Heart left ventricle (tissue), 16 donors: ENCODE results near the gene TTC7B. TPM values are rescaled to one million over a fixed set of nuclear protein-coding genes. Genes with fewer than 3 reads are reported as not detected.

Source experiments
- ATAC-seq, 4 donors: fragments of 200-7000 bp; cut with Tn5 transposase; one replicate each; pipeline ENCODE4 v1.9.1; 2020 to 2022; ENCODE audit warnings: moderate library complexity in 4 of 4, mild to moderate bottlenecking in 3 of 4, moderate number of reproducible peaks in 1 of 4
- DNase-seq, 5 donors: peaks; one replicate each; pipeline ENCODE4 v3.0.0-alpha.2; 2020
- H3K27ac ChIP-seq, 12 donors: fragments of 200-600 bp; sonication (generic) in 4 of 12; one replicate each; pipeline versions ENCODE4 v1.5.0 to v1.8.0; 2016 to 2022; ENCODE audit warnings: mild to moderate bottlenecking in 2 of 12
- H3K27me3 ChIP-seq, 9 donors: fragments of 200-600 bp; sonication (generic) in 2 of 9; one replicate each; pipeline versions ENCODE4 v1.5.1 to v1.8.0; 2016 to 2022; ENCODE audit warnings: mild to moderate bottlenecking in 3 of 9
- H3K36me3 ChIP-seq, 9 donors: fragments of 200-600 bp; sonication (generic) in 2 of 9; one replicate each; pipeline versions ENCODE4 v1.5.0 to v1.8.0; 2018 to 2022; ENCODE audit warnings: mild to moderate bottlenecking in 2 of 9
- H3K4me1 ChIP-seq, 12 donors: fragments of 200-600 bp; sonication (generic) in 4 of 12; one replicate each; pipeline versions ENCODE4 v1.5.0 to v1.8.0; 2016 to 2022; ENCODE audit warnings: mild to moderate bottlenecking in 3 of 12
- H3K4me3 ChIP-seq, 12 donors: fragments of 200-600 bp; sonication (generic) in 4 of 12; one replicate each; pipeline versions ENCODE4 v1.5.0 to v1.8.0; 2017 to 2022; ENCODE audit warnings: mild to moderate bottlenecking in 9 of 12, moderate library complexity in 4 of 12
- H3K9me3 ChIP-seq, 12 donors: fragments of 200-600 bp; sonication (generic) in 4 of 12; one replicate each; pipeline versions ENCODE4 v1.5.0 to v1.8.0; 2016 to 2022; ENCODE audit warnings: mild to moderate bottlenecking in 1 of 12
- POLR2A ChIP-seq, 2 donors: fragments of 450-650 bp; IDR thresholded peaks; one replicate each; pipeline ENCODE4 v1.6.1; 2017; ENCODE audit warnings: antibody characterized with exemption in 2 of 2, mild to moderate bottlenecking in 2 of 2, moderate library complexity in 2 of 2
- WGBS, 4 donors: extraction: QIAGEN DNeasy Blood & Tissue Kit in 2 of 4; methylation state at CpG; one replicate each; pipeline versions ENCODE4 v1.1.5 to v1.1.7; 2013 to 2018; 5-methylcytosine and 5-hydroxymethylcytosine counted together
- intact Hi-C, 10 donors: fragments of 100-400 bp; cut with DNase I; formaldehyde crosslinking; loops; one replicate each; pipeline versions ENCODE4 v1.11.1 to v1.14.2; 2022
- polyA plus RNA-seq, 2 donors: library from polyadenylated mRNA; stranded (reverse); fragments of 200-250 nt; gene quantifications; one replicate each; pipeline ENCODE4 v1.2.3, GENCODE V29; 2013
- total RNA-seq, 9 donors: library from RNA; depleted of rRNA in 2 of 9; stranded (reverse); fragments of >200 nt in 2 of 9; fragmentation: NEBNext Ultra II Directional in 3 of 9; extraction: Animal tissue kit (Norgen Biotek cat#: 25700) in 3 of 9; gene quantifications; one replicate each; pipeline versions ENCODE4 v1.1.0 to v1.2.4, GENCODE V29; 2016 to 2023
- TF ChIP-seq, protein P1 (sequence below), 12 donors: fragments of 200-600 bp; sonication (generic) in 4 of 12; IDR thresholded peaks; one replicate each; pipeline versions ENCODE4 v1.5.0 to v1.8.0; 2018 to 2022; ENCODE audit warnings: antibody characterized with exemption in 12 of 12, mild to moderate bottlenecking in 5 of 12
- donor health status: ischemic (EF 13 %, LVEDD 7.1; RV severe dilation, severe dysfunction).
- donor health status: healthy with polysubstance abuse.
- donor health status: DM: no; HTN: yes; CAD: no.
- donor health status: DM: no; HTN: no; CAD: no.
- donor health status: ischemic (EF 25% LVEDD 6.9; RV normal size, moderate dysfunction).
- donor health status: ischemic (EF 25% LVEDD 5.7; RV mildly dilated, moderate dysfunction).
- donor health status: healthy.
- donor health status: DM: yes; HTN: yes; CAD: no.
- donor health status: ischemic (EF 35%, LVEDD 5.7; RV mildly dilated, moderate dysfunction).
- donor health status: nonischemic (EF 11% LVEDD 7.7; RV severe dilation, severe dysfunction).
- donor health status: DM: yes; HTN: yes; CAD: no.
- donor health status: PGD.
- donor health status: ischemic (EF 29% LVEDD 5.4; RV normal size, mild dysfunction).
- donor health status: nonischemic (EF 23%, LVEDD 6.1; RV moderate dilation, normal function).

The TTC7B gene
- total and polyA plus RNA-seq, 11 donors: 20.3 to 76.1 (median 62.6) TPM

DNA sequence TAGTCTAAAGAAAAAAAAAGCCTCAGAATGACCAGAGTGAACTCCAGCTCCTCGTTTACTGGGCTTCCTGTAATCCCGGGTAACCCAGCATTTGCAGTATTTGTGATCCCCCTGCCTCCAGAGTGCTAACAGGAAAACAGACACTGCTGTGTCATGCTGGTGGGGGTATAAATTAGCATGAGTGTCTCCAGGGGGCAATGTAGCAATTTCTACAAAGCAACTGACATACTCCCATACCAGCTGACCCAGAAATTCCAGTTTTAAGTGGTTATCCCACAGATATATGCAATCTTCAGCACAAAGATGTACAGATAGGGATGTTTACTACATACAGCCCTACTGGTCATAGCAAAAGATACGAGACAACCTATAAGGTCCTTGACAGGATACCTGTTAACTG lies 18.8 kb downstream of the TTC7B start:
- H3K4me1 ChIP-seq: peaks cover 0 to 37% (median 5%) of the 10 kb centered on the region in 12 donors
- H3K27me3 ChIP-seq: no peaks in the 10 kb centered on the region
- ATAC-seq (no peak), DNase-seq (no peak)
- peak overlapping the region in 1 of 12 donors; percentile 81 for H3K27ac ChIP-seq
- no peaks in the 10 kb centered on the region for H3K9me3 ChIP-seq
- intact Hi-C loops: no loop called here
- no peak for TF ChIP-seq POLR2A (IDR thresholded peaks at IDR 0.05)
- TF ChIP-seq, protein P1, sequence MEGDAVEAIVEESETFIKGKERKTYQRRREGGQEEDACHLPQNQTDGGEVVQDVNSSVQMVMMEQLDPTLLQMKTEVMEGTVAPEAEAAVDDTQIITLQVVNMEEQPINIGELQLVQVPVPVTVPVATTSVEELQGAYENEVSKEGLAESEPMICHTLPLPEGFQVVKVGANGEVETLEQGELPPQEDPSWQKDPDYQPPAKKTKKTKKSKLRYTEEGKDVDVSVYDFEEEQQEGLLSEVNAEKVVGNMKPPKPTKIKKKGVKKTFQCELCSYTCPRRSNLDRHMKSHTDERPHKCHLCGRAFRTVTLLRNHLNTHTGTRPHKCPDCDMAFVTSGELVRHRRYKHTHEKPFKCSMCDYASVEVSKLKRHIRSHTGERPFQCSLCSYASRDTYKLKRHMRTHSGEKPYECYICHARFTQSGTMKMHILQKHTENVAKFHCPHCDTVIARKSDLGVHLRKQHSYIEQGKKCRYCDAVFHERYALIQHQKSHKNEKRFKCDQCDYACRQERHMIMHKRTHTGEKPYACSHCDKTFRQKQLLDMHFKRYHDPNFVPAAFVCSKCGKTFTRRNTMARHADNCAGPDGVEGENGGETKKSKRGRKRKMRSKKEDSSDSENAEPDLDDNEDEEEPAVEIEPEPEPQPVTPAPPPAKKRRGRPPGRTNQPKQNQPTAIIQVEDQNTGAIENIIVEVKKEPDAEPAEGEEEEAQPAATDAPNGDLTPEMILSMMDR (IDR thresholded peaks at IDR 0.05): no peak
- no peak overlapping the region for H3K4me3 ChIP-seq
- whole genome bisulfite sequencing, 4 donors: 62 to 71% (median 66%) methylated on average over 2 to 3 of the region's 3 CpGs
- no peaks in the 10 kb centered on the region for H3K36me3 ChIP-seq

DNA sequence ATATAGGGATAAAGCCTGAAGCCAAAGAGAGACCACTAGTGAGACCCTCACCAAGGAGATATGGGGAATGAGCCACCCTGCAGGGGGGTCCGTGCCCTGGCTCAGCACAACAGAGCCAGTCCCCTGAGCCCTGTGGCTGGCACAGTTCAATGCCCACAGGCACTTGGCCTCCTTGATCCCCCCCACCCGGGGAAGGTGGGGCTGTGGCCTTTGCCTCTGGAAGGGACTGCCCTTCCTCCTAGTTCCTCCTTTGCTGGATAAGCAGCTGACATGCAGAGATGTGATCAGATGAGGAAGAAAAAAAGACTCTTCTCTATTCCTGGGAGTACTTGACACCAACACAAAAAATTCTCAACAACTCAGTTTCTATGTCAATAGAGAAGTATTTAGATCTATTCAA lies 19.9 kb downstream of the TTC7B start:
- H3K4me1 ChIP-seq: peaks cover 0 to 31% (median 5%) of the 10 kb centered on the region in 12 donors
- TF ChIP-seq, protein P1 (IDR thresholded peaks at IDR 0.05): no peak
- no peak for TF ChIP-seq POLR2A (IDR thresholded peaks at IDR 0.05)
- WGBS, 4 donors: 30 to 76% (median 69%) methylated on average over 2 of the region's 2 CpGs
- H3K36me3 ChIP-seq: no peaks in the 10 kb centered on the region
- H3K27ac ChIP-seq: peak overlapping the region in 1 of 12 donors; percentile 81
- H3K27me3 ChIP-seq: no peaks in the 10 kb centered on the region
- ATAC-seq (peak in 3 of 4 donors; percentile 25 to 55 (median 35)), DNase-seq (peak in 3 of 5 donors; percentile 41 to 59 (median 55))
- intact Hi-C loops: no loop called here
- no peak overlapping the region for H3K4me3 ChIP-seq
- H3K9me3 ChIP-seq: no peaks in the 10 kb centered on the region

DNA sequence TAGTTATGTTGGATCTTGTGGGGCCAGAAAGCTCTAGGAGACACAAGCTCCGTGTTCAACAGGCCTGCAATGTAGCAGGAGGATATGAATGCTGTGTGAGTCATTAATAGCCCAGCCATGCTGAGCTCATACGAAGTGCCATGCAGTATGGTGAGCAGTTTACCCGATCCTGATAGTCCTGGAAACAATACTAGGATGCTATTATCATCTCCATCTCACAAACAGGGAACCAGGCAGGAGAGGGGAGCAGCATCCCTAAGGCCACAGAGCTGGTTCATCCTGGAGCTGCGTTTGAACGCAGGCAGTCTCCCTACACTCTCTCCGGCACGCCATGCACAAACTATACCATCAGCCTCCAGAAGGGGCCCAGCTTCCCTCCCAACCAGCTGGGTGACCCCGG lies 20.5 kb downstream of the TTC7B start:
- H3K9me3 ChIP-seq: no peaks in the 10 kb centered on the region
- DNase-seq: peak in 1 of 5 donors; percentile 9
- TF ChIP-seq, protein P1 (IDR thresholded peaks at IDR 0.05): no peak
- TF ChIP-seq POLR2A (IDR thresholded peaks at IDR 0.05): no peak
- intact Hi-C loops: no loop called here
- H3K4me3 ChIP-seq: no peak overlapping the region
- no peaks in the 10 kb centered on the region for H3K36me3 ChIP-seq
- WGBS, 4 donors: 46 to 71% (median 68%) methylated on average over 5 to 8 of the region's 8 CpGs
- peaks cover 0 to 30% (median 5%) of the 10 kb centered on the region in 12 donors for H3K4me1 ChIP-seq
- ATAC-seq: peak in 2 of 4 donors; percentile 36 to 67
- H3K27me3 ChIP-seq: no peaks in the 10 kb centered on the region
- H3K27ac ChIP-seq: peak overlapping the region in 1 of 12 donors; percentile 81

DNA sequence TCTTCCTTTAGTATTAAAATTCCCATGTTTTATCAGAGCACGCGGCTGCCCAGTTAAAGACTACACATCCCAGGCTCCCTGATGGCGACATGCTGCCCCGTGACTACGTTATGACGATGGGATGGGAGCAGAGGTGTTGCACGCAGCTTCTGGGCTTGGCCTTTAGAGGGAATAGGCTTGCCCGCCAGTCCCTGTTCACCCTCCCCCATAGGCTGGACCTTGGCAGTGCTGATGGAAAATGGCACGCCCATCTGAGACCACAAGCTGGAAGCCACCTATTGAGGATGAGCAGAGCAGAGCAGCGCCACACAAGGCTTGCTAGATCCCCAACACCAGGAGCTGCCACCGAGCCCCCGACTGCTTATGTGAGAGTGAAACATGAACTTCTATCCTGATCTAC lies 24.7 kb downstream of the TTC7B start:
- H3K4me3 ChIP-seq: no peak overlapping the region
- H3K27me3 ChIP-seq: no peaks in the 10 kb centered on the region
- intact Hi-C loops: no loop called here
- no peaks in the 10 kb centered on the region for H3K36me3 ChIP-seq
- no peak overlapping the region for H3K27ac ChIP-seq
- peaks cover 0 to 17% (median 6%) of the 10 kb centered on the region in 12 donors for H3K4me1 ChIP-seq
- ATAC-seq: peak in 3 of 4 donors; percentile 10 to 60 (median 60)
- no peaks in the 10 kb centered on the region for H3K9me3 ChIP-seq
- WGBS, 4 donors: 86 to 93% (median 91%) methylated on average over 11 to 12 of the region's 12 CpGs
- TF ChIP-seq, protein P1 (IDR thresholded peaks at IDR 0.05): no peak
- TF ChIP-seq POLR2A (IDR thresholded peaks at IDR 0.05): no peak
- no peak for DNase-seq
